IPS-18a (cell line): ENCODE results near the gene SLC30A1.

Experiments
- H3K27ac ChIP-seq: one replicate; pipeline ENCODE4 v1.5.1; 2013; ENCODE audit warnings: low read length
- H3K27me3 ChIP-seq: one replicate; pipeline ENCODE4 v1.6.1; 2013; ENCODE audit warnings: mild to moderate bottlenecking, low read length; ENCODE audit not compliant: control insufficient read depth, insufficient read depth
- H3K36me3 ChIP-seq: one replicate; pipeline ENCODE4 v1.6.1; 2013; ENCODE audit warnings: low read depth, low read length; ENCODE audit not compliant: control insufficient read depth
- H3K4me1 ChIP-seq: one replicate; pipeline ENCODE4 v1.6.1; 2013; ENCODE audit warnings: low read depth, low read length; ENCODE audit not compliant: control insufficient read depth
- H3K4me3 ChIP-seq: one replicate; pipeline ENCODE4 v1.5.1; 2013; ENCODE audit warnings: low read length
- H3K9ac ChIP-seq: one replicate; pipeline ENCODE4 v1.6.1; 2013; ENCODE audit warnings: mild to moderate bottlenecking, low read length, moderate library complexity
- H3K9me3 ChIP-seq: one replicate; pipeline ENCODE4 v1.6.1; 2013; ENCODE audit warnings: low read depth, low read length; ENCODE audit not compliant: control insufficient read depth

SLC30A1 gene

GRCh38 chr1:211591980-211592493 lies 13.1 kb upstream of the SLC30A1 start:
- Histone ChIP-seq H3K4me3 (no peak overlapping the region), H3K4me1 (no peaks in the 10 kb centered on the region), H3K27me3 (no peaks in the 10 kb centered on the region), H3K9ac (no peak overlapping the region), H3K27ac (no peak overlapping the region), H3K9me3 (no peaks in the 10 kb centered on the region), H3K36me3 (no peaks in the 10 kb centered on the region)

GRCh38 chr1:211589782-211590721 lies 11.1 kb upstream of the SLC30A1 start:
- Histone ChIP-seq H3K27ac (no peak overlapping the region), H3K9ac (no peak overlapping the region), H3K9me3 (no peaks in the 10 kb centered on the region), H3K4me1 (no peaks in the 10 kb centered on the region), H3K36me3 (no peaks in the 10 kb centered on the region), H3K27me3 (no peaks in the 10 kb centered on the region), H3K4me3 (no peak overlapping the region)

GRCh38 chr1:211588711-211589110 lies 9.8 kb upstream of the SLC30A1 start:
- Histone ChIP-seq H3K4me1 (no peaks in the 10 kb centered on the region), H3K9me3 (no peaks in the 10 kb centered on the region), H3K9ac (no peak overlapping the region), H3K36me3 (no peaks in the 10 kb centered on the region), H3K4me3 (no peak overlapping the region), H3K27ac (no peak overlapping the region), H3K27me3 (no peaks in the 10 kb centered on the region)

- no peaks in the 10 kb centered on the region for H3K27me3 ChIP-seq
- no peaks in the 10 kb centered on the region for H3K36me3 ChIP-seq
- no peak overlapping the region for H3K9ac ChIP-seq
- H3K4me3 ChIP-seq: no peak overlapping the region
- no peak overlapping the region for H3K27ac ChIP-seq
- no peaks in the 10 kb centered on the region for H3K4me1 ChIP-seq
- H3K9me3 ChIP-seq: no peaks in the 10 kb centered on the region
Measured at GRCh38 chr1:211587123-211587522, 8.2 kb upstream of the SLC30A1 start.

GRCh38 chr1:211586538-211586937 lies 7.6 kb upstream of the SLC30A1 start:
- H3K27me3 ChIP-seq: no peaks in the 10 kb centered on the region
- no peaks in the 10 kb centered on the region for H3K36me3 ChIP-seq
- no peak overlapping the region for H3K9ac ChIP-seq
- H3K4me1 ChIP-seq: peaks cover 6% of the 10 kb centered on the region
- no peaks in the 10 kb centered on the region for H3K9me3 ChIP-seq
- H3K27ac ChIP-seq: no peak overlapping the region
- no peak overlapping the region for H3K4me3 ChIP-seq

- Histone ChIP-seq H3K9me3 (no peaks in the 10 kb centered on the region), H3K27me3 (no peaks in the 10 kb centered on the region), H3K4me3 (no peak overlapping the region), H3K4me1 (peaks cover 21% of the 10 kb centered on the region), H3K27ac (no peak overlapping the region), H3K9ac (no peak overlapping the region), H3K36me3 (no peaks in the 10 kb centered on the region)
Measured at GRCh38 chr1:211583011-211583992, 4.3 kb upstream of the SLC30A1 start.

- no peaks in the 10 kb centered on the region for H3K36me3 ChIP-seq
- H3K9me3 ChIP-seq: no peaks in the 10 kb centered on the region
- H3K27me3 ChIP-seq: no peaks in the 10 kb centered on the region
- peak overlapping the region; percentile 1 for H3K4me3 ChIP-seq
- no peak overlapping the region for H3K27ac ChIP-seq
- no peak overlapping the region for H3K9ac ChIP-seq
- H3K4me1 ChIP-seq: peaks cover 21% of the 10 kb centered on the region
Measured at GRCh38 chr1:211581526-211581925, 2.6 kb upstream of the SLC30A1 start.

- H3K27me3 ChIP-seq: no peaks in the 10 kb centered on the region
- no peak overlapping the region for H3K9ac ChIP-seq
- peaks cover 7% of the 10 kb centered on the region for H3K36me3 ChIP-seq
- no peaks in the 10 kb centered on the region for H3K9me3 ChIP-seq
- peak overlapping the region; percentile 81 for H3K4me3 ChIP-seq
- peaks cover 21% of the 10 kb centered on the region for H3K4me1 ChIP-seq
- H3K27ac ChIP-seq: no peak overlapping the region
Measured at GRCh38 chr1:211580303-211580687, 1.3 kb upstream of the SLC30A1 start.

GRCh38 chr1:211579440-211580302 lies 710 bp upstream of the SLC30A1 start:
- Histone ChIP-seq H3K4me3 (peak overlapping the region; percentile 81), H3K4me1 (peaks cover 21% of the 10 kb centered on the region), H3K36me3 (peaks cover 14% of the 10 kb centered on the region), H3K27me3 (no peaks in the 10 kb centered on the region), H3K27ac (no peak overlapping the region), H3K9me3 (no peaks in the 10 kb centered on the region), H3K9ac (peak overlapping the region; percentile 51)

- no peaks in the 10 kb centered on the region for H3K9me3 ChIP-seq
Measured at GRCh38 chr1:211577819-211578639, 932 bp downstream of the SLC30A1 start.

More at GRCh38 chr1:211577819-211578639, 932 bp downstream of the SLC30A1 start:
- no peak overlapping the region for H3K27ac ChIP-seq
- H3K9ac ChIP-seq: peak overlapping the region; percentile 75
- H3K4me1 ChIP-seq: peaks cover 21% of the 10 kb centered on the region
- peak overlapping the region; percentile 97 for H3K4me3 ChIP-seq
- H3K27me3 ChIP-seq: no peaks in the 10 kb centered on the region
- H3K36me3 ChIP-seq: peaks cover 28% of the 10 kb centered on the region
